ENCODE measurements around the gene SH3TC2. TPM values are rescaled to one million over a fixed set of nuclear protein-coding genes. Genes with fewer than 3 reads are reported as not detected.

SH3TC2 gene
- total and polyA plus RNA-seq, 7 experiments from 2014 or later = 0.08 to 0.59 TPM; not detected in 5

DNA sequence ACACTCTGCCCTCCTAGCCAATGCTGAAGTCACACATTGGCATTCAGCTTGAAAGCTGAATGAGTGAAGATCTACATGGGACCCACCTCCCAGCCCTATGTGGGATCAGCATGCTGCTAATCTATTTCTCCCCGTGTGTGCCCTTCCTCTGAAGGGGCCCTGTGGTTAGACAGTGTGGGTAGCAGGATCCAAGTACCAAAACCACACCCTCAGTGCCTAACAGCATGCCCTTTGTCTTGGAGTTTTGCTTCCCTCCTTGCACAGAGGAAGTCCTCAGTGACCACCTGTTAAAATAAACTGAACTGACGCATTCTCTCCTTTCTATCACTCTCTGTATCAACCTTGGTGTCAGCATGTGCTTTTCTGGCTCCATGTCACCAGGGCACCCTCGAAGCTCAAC, 25.0 kb downstream of the SH3TC2 start:
- H3K36me3 Mint-ChIP-seq = no peaks in the 10 kb centered on the region
- H3K27me3 Mint-ChIP-seq = peaks cover 0 to 9% (median 5%) of the 10 kb centered on the region in 5 donors
- H3K9me3 Mint-ChIP-seq = no peaks in the 10 kb centered on the region
- H3K4me1 ChIP-seq (ENCODE audit: control insufficient read depth in 2 of 2, insufficient read depth in 2 of 2, low read length in 2 of 2) = no peaks in the 10 kb centered on the region
- no peak overlapping the region for H3K4me3 ChIP-seq (ENCODE audit: low read length)
- no peak overlapping the region for H3K27ac ChIP-seq (ENCODE audit: low read depth, low read length)
- H3K27me3 ChIP-seq (ENCODE audit: control insufficient read depth in 2 of 2, insufficient read depth in 2 of 2, low read length in 2 of 2) = no peaks in the 10 kb centered on the region
- no peak overlapping the region for H3K4me3 Mint-ChIP-seq
- peaks cover 0 to 16% (median 0%) of the 10 kb centered on the region in 7 donors for H3K4me1 Mint-ChIP-seq
- CTCF ChIA-PET = interaction anchor here (3.1 kb wide), 1 partner anchor 308 kb away, joined by 22 read pairs; no protein-coding TSS in a partner anchor
- DNase-seq (no peak), ATAC-seq (peak; percentile 56)
- intact Hi-C loops (cut with micrococcal nuclease) = loop anchor here (5.0 to 10.0 kb wide), 4 partner anchors 74 to 853 kb away; partner anchors contain the start of gene ADRB2 (in 1 of the 2)
- H3K9me3 ChIP-seq (ENCODE audit: control insufficient read depth in 2 of 3, low read length in 3 of 3) = no peaks in the 10 kb centered on the region
- POLR2A ChIA-PET = no interaction called here
- H3K36me3 ChIP-seq (ENCODE audit: control insufficient read depth in 2 of 3, insufficient read depth in 3 of 3, low read length in 3 of 3) = no peaks in the 10 kb centered on the region
- no peak overlapping the region for H3K27ac Mint-ChIP-seq

DNA sequence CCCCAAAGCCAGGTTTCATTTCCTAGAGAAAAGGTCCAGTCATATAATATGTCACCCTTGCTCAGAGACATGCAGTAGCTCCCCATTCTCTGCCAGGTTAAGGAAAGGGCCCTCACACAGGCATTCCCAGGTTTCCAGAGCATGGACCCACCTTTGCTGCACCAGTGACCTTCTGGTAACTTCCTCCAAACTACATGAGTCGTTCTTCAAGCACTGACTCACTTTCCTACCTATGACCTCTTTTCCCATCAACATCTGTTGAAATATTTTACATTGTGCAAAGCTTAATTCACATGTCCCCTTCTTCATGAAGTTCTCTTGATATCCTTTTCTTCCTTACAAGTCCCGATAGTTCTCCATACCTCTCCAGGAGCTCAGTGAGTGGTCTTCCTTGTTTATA, 25.9 kb downstream of the SH3TC2 start:
- Histone ChIP-seq H3K4me3 (ENCODE audit: low read length) (no peak overlapping the region), H3K9me3 (ENCODE audit: control insufficient read depth in 2 of 3, low read length in 3 of 3) (no peaks in the 10 kb centered on the region), H3K4me1 (ENCODE audit: control insufficient read depth in 2 of 2, insufficient read depth in 2 of 2, low read length in 2 of 2) (no peaks in the 10 kb centered on the region), H3K27me3 (ENCODE audit: control insufficient read depth in 2 of 2, insufficient read depth in 2 of 2, low read length in 2 of 2) (no peaks in the 10 kb centered on the region), H3K36me3 (ENCODE audit: control insufficient read depth in 2 of 3, insufficient read depth in 3 of 3, low read length in 3 of 3) (no peaks in the 10 kb centered on the region), H3K27ac (ENCODE audit: low read depth, low read length) (no peak overlapping the region)
- DNase-seq (no peak), ATAC-seq (no peak)
- H3K4me1 Mint-ChIP-seq = peaks cover 0 to 16% (median 0%) of the 10 kb centered on the region in 7 donors
- H3K36me3 Mint-ChIP-seq = no peaks in the 10 kb centered on the region
- H3K27ac Mint-ChIP-seq = peak overlapping the region in 1 of 9 donors; percentile 38
- POLR2A ChIA-PET = no interaction called here
- CTCF ChIA-PET = interaction anchor here (3.1 to 3.4 kb wide), 3 partner anchors 297 to 307 kb away, joined by 22 to 44 read pairs (median 31); no protein-coding TSS in a partner anchor
- H3K9me3 Mint-ChIP-seq = no peaks in the 10 kb centered on the region
- H3K4me3 Mint-ChIP-seq = no peak overlapping the region
- intact Hi-C loops (cut with micrococcal nuclease) = loop anchor here (5.0 to 10.0 kb wide), 4 partner anchors 75 to 852 kb away; partner anchors contain the start of gene ADRB2 (in 1 of the 2)
- peaks cover 0 to 9% (median 5%) of the 10 kb centered on the region in 5 donors for H3K27me3 Mint-ChIP-seq

DNA sequence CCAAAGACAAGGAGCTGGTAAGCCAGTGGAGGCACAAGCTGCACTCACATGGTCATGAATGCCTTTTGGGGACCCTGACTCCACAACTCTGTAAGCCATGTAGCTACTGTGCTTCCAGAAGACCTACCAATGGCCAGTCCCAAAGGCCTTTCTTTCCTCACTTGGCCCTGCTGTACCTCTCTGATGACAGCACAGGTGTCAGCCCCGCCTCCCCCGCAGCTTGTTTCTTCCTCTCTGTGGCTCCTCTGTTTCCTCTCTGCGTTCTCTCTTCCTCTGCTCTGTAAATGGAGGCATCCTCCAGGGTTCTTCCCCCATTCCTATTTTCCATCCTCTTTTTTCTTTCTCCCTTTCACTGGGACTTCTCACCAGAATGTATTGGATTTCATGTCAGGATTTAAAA, 26.7 kb downstream of the SH3TC2 start:
- H3K36me3 Mint-ChIP-seq = no peaks in the 10 kb centered on the region

DNA sequence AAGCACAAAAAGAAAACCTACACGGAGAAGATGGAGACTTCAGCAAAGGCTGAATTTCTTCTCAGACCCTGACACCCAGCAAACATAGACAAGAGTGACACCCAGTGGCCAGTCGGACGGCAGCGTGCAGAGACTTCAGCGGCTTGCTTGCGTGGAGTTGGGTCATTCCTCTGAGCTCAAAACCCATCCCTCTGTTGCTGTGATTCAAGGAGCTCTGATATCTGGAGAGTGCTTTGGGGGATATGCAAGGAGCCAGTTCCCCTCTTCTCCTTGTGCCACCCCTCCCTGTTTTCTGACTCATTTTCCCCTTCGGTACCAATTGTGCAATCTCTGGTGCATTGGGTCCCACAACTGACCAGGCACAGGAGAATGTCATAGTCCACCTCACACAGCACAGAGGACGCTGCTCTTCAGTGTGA, 27.5 kb downstream of the SH3TC2 start:
- Histone ChIP-seq H3K27ac (ENCODE audit: low read depth, low read length) (no peak overlapping the region), H3K4me3 (ENCODE audit: low read length) (no peak overlapping the region), H3K27me3 (ENCODE audit: control insufficient read depth in 2 of 2, insufficient read depth in 2 of 2, low read length in 2 of 2) (no peaks in the 10 kb centered on the region), H3K9me3 (ENCODE audit: control insufficient read depth in 2 of 3, low read length in 3 of 3) (no peaks in the 10 kb centered on the region), H3K4me1 (ENCODE audit: control insufficient read depth in 2 of 2, insufficient read depth in 2 of 2, low read length in 2 of 2) (no peaks in the 10 kb centered on the region), H3K36me3 (ENCODE audit: control insufficient read depth in 2 of 3, insufficient read depth in 3 of 3, low read length in 3 of 3) (no peaks in the 10 kb centered on the region)
- ChIA-PET POLR2A (no interaction called here), CTCF (interaction anchor here (0.6 to 3.4 kb wide), 14 partner anchors 32 to 855 kb away, joined by 3 to 44 read pairs (median 3); no protein-coding TSS in a partner anchor)
- H3K36me3 Mint-ChIP-seq = no peaks in the 10 kb centered on the region
- DNase-seq = peak; percentile 26 to 65 (median 52)
- H3K27ac Mint-ChIP-seq = no peak overlapping the region
- intact Hi-C loops (cut with micrococcal nuclease) = loop anchor here (1.0 to 10.0 kb wide), 10 partner anchors 77 to 856 kb away; partner anchors contain the start of gene ADRB2 (in 1 of the 2)
- H3K27me3 Mint-ChIP-seq = peaks cover 0 to 9% (median 5%) of the 10 kb centered on the region in 5 donors
- no peaks in the 10 kb centered on the region for H3K9me3 Mint-ChIP-seq
- H3K4me1 Mint-ChIP-seq = peaks cover 0 to 19% (median 0%) of the 10 kb centered on the region in 7 donors
- no peak overlapping the region for H3K4me3 Mint-ChIP-seq
- peak; percentile 80 for ATAC-seq

More for the DNA sequence above, 26.7 kb downstream of the SH3TC2 start:
- Mint-ChIP-seq H3K4me3 (no peak overlapping the region), H3K27me3 (peaks cover 0 to 9% (median 5%) of the 10 kb centered on the region in 5 donors), H3K9me3 (no peaks in the 10 kb centered on the region), H3K27ac (peak overlapping the region in 1 of 9 donors; percentile 38), H3K4me1 (peaks cover 0 to 16% (median 0%) of the 10 kb centered on the region in 7 donors)
- ChIA-PET CTCF (interaction anchor here (0.6 to 3.4 kb wide), 9 partner anchors 33 to 334 kb away, joined by 3 to 44 read pairs (median 4); no protein-coding TSS in a partner anchor), POLR2A (no interaction called here)
- no peak overlapping the region for H3K27ac ChIP-seq (ENCODE audit: low read depth, low read length)
- intact Hi-C loops (cut with micrococcal nuclease) = loop anchor here (5.0 to 10.0 kb wide), 4 partner anchors 76 to 851 kb away; partner anchors contain the start of gene ADRB2 (in 1 of the 2)
- ATAC-seq = no peak
- H3K36me3 ChIP-seq (ENCODE audit: control insufficient read depth in 2 of 3, insufficient read depth in 3 of 3, low read length in 3 of 3) = no peaks in the 10 kb centered on the region
- H3K4me3 ChIP-seq (ENCODE audit: low read length) = no peak overlapping the region
- no peaks in the 10 kb centered on the region for H3K9me3 ChIP-seq (ENCODE audit: control insufficient read depth in 2 of 3, low read length in 3 of 3)
- DNase-seq = no peak
- no peaks in the 10 kb centered on the region for H3K4me1 ChIP-seq (ENCODE audit: control insufficient read depth in 2 of 2, insufficient read depth in 2 of 2, low read length in 2 of 2)
- H3K27me3 ChIP-seq (ENCODE audit: control insufficient read depth in 2 of 2, insufficient read depth in 2 of 2, low read length in 2 of 2) = no peaks in the 10 kb centered on the region

DNA sequence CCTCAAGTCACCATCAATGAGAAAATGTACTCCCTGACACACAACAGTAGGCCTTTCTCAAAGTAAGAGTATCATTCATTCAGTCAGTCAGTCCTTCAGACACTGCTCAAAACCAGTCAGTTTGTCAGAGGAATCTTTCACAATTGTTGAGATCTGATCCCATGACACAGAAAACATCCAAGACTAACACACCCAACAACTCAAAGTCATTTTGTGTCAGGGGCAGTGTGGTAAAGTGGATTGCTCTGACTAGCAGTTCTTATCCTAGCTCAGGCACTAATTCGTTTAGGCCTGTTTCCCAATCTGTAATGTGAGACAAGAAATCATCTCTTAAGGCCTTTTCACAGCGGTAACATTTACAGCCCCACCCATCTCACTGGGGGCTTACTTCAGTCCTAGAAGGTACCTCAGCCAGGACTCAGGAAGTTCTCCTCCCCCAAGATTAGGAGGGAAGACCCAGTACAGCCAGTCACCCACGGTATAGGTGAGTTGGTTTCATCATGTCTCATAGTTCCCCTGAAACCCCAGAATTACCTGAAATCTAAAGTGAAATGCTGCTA, 31.9 kb downstream of the SH3TC2 start:
- Mint-ChIP-seq H3K9me3 (no peaks in the 10 kb centered on the region), H3K27me3 (no peaks in the 10 kb centered on the region), H3K27ac (no peak overlapping the region), H3K36me3 (no peaks in the 10 kb centered on the region), H3K4me1 (peaks cover 0 to 10% (median 0%) of the 10 kb centered on the region in 7 donors), H3K4me3 (no peak overlapping the region)
- ChIA-PET POLR2A (no interaction called here), CTCF (no interaction called here)
- no peaks in the 10 kb centered on the region for H3K36me3 ChIP-seq (ENCODE audit: control insufficient read depth in 2 of 3, insufficient read depth in 3 of 3, low read length in 3 of 3)
- no peaks in the 10 kb centered on the region for H3K9me3 ChIP-seq (ENCODE audit: control insufficient read depth in 2 of 3, low read length in 3 of 3)
- no peaks in the 10 kb centered on the region for H3K4me1 ChIP-seq (ENCODE audit: control insufficient read depth in 2 of 2, insufficient read depth in 2 of 2, low read length in 2 of 2)
- DNase-seq (no peak), ATAC-seq (no peak)
- no peaks in the 10 kb centered on the region for H3K27me3 ChIP-seq (ENCODE audit: control insufficient read depth in 2 of 2, insufficient read depth in 2 of 2, low read length in 2 of 2)
- H3K27ac ChIP-seq (ENCODE audit: low read depth, low read length) = no peak overlapping the region
- H3K4me3 ChIP-seq (ENCODE audit: low read length) = no peak overlapping the region
- intact Hi-C loops (cut with micrococcal nuclease) = loop anchor here in 1 of 2 donors (10.0 kb wide), 2 partner anchors 586 to 846 kb away; no protein-coding TSS in a partner anchor

DNA sequence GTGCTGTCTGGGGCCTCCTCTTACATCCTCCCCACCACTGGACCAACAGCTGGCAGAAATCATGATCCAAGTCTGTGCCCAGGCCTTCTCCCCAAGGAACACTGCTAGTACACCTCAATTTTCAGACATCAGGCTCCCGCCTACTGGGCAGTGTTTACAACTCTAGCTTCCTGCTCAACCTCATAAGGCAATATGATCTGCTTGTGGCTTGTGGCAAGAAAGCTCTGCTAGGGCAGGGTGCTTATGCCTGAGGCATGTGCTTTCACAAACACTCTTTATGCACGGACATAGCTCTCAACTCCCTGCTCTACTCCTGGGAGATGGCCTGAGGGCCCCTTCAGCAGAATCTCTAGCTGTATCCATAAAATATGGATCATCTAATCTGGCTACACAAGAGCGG, 32.5 kb downstream of the SH3TC2 start:
- Histone ChIP-seq H3K27ac (ENCODE audit: low read depth, low read length) (no peak overlapping the region), H3K27me3 (ENCODE audit: control insufficient read depth in 2 of 2, insufficient read depth in 2 of 2, low read length in 2 of 2) (no peaks in the 10 kb centered on the region), H3K9me3 (ENCODE audit: control insufficient read depth in 2 of 3, low read length in 3 of 3) (no peaks in the 10 kb centered on the region), H3K4me3 (ENCODE audit: low read length) (no peak overlapping the region), H3K4me1 (ENCODE audit: control insufficient read depth in 2 of 2, insufficient read depth in 2 of 2, low read length in 2 of 2) (no peaks in the 10 kb centered on the region), H3K36me3 (ENCODE audit: control insufficient read depth in 2 of 3, insufficient read depth in 3 of 3, low read length in 3 of 3) (no peaks in the 10 kb centered on the region)
- no peak for DNase-seq
- CTCF ChIA-PET = interaction anchor here (1.0 kb wide), 1 partner anchor 289 kb away, joined by 4 read pairs; no protein-coding TSS in a partner anchor
- Mint-ChIP-seq H3K27ac (no peak overlapping the region), H3K4me3 (no peak overlapping the region), H3K36me3 (no peaks in the 10 kb centered on the region), H3K27me3 (no peaks in the 10 kb centered on the region), H3K9me3 (no peaks in the 10 kb centered on the region), H3K4me1 (peaks cover 0 to 10% (median 0%) of the 10 kb centered on the region in 7 donors)
- intact Hi-C loops (cut with micrococcal nuclease) = loop anchor here in 1 of 2 donors (10.0 kb wide), 2 partner anchors 586 to 846 kb away; no protein-coding TSS in a partner anchor
- POLR2A ChIA-PET = no interaction called here
- no peak for ATAC-seq
